Uterus (tissue), 4 donors: Measurements from ENCODE around the gene SNCB. TPM values are rescaled to one million over a fixed set of nuclear protein-coding genes. Genes with fewer than 3 reads are reported as not detected.

Source experiments
- DNase-seq, 2 donors: peaks; one replicate each; pipeline ENCODE4 v3.0.0-alpha.2; 2019 to 2020
- H3K27ac ChIP-seq, 2 donors: fragments of 200-600 bp; sonication (generic); 1 replicate in 1 of 2; 2 replicates in 1 of 2; pipeline ENCODE4 v1.5.1; 2016 to 2018
- H3K27me3 ChIP-seq, 2 donors: fragments of 200-600 bp; sonication (generic); one replicate each; pipeline ENCODE4 v1.5.1; 2018 to 2019; ENCODE audit warnings: control low read depth in 1 of 2
- H3K36me3 ChIP-seq, 2 donors: fragments of 200-600 bp; sonication (generic); one replicate each; pipeline ENCODE4 v1.5.1; 2019; ENCODE audit warnings: control low read depth in 1 of 2
- H3K4me1 ChIP-seq, 2 donors: fragments of 200-600 bp; sonication (generic); one replicate each; pipeline ENCODE4 v1.5.1; 2018 to 2019; ENCODE audit warnings: control low read depth in 1 of 2
- H3K4me3 ChIP-seq, 2 donors: fragments of 200-600 bp; sonication (generic); 1 replicate in 1 of 2; 2 replicates in 1 of 2; pipeline ENCODE4 v1.5.1; 2018 to 2019; ENCODE audit warnings: mild to moderate bottlenecking in 1 of 2
- H3K9me3 ChIP-seq, 2 donors: fragments of 200-600 bp; sonication (generic); one replicate each; pipeline ENCODE4 v1.5.1; 2019; ENCODE audit warnings: control low read depth in 1 of 2
- CTCF ChIP-seq, 4 experiments: fragments of 200-600 bp in 2 of 4; fragments of 450-650 bp in 2 of 4; sonication (generic) in 2 of 4; IDR thresholded peaks; one replicate each; pipeline ENCODE4 v1.5.1; 2016 to 2019; ENCODE audit warnings: antibody characterized with exemption in 4 of 4, mild to moderate bottlenecking in 2 of 4, moderate library complexity in 1 of 4
- POLR2A ChIP-seq, 2 donors: fragments of 450-650 bp; IDR thresholded peaks; one replicate each; pipeline ENCODE4 v1.6.1; 2016; ENCODE audit warnings: antibody characterized with exemption in 2 of 2, mild to moderate bottlenecking in 1 of 2, moderate library complexity in 1 of 2
- intact Hi-C: fragments of 100-400 bp; cut with DNase I; formaldehyde crosslinking; loops from one replicate; pipeline ENCODE4 v1.15.1; 2023; ENCODE audit warnings: low total_unique reads
- total RNA-seq, 4 donors: library from RNA; depleted of rRNA in 3 of 4; stranded (reverse); fragments of >200 nt in 3 of 4; gene quantifications; one replicate each; pipeline versions ENCODE4 v1.1.0 to v1.2.4, GENCODE V29; 2014 to 2023
- donor health status: DM: yes; HTN: yes; CAD: no.

SNCB gene
- total RNA-seq, 4 donors from 2014 or later: not detected

- H3K36me3 ChIP-seq: no peaks in the 10 kb centered on the region
- H3K27ac ChIP-seq: no peak overlapping the region
- no peak for TF ChIP-seq CTCF (IDR thresholded peaks at IDR 0.05)
- TF ChIP-seq POLR2A (IDR thresholded peaks at IDR 0.05): no peak
- DNase-seq: no peak
- no peaks in the 10 kb centered on the region for H3K27me3 ChIP-seq
- H3K4me3 ChIP-seq: no peak overlapping the region
- H3K4me1 ChIP-seq: no peaks in the 10 kb centered on the region
- intact Hi-C loops: no loop called here
- H3K9me3 ChIP-seq: no peaks in the 10 kb centered on the region
Measured at GRCh38 chr5:176653401-176654385, 23.4 kb upstream of the SNCB start.

- no peak for DNase-seq
- H3K9me3 ChIP-seq: no peaks in the 10 kb centered on the region
- TF ChIP-seq CTCF (IDR thresholded peaks at IDR 0.05) (no peak), POLR2A (IDR thresholded peaks at IDR 0.05) (no peak)
- intact Hi-C loops: no loop called here
- H3K4me3 ChIP-seq: no peak overlapping the region
- H3K27me3 ChIP-seq: no peaks in the 10 kb centered on the region
- peaks cover 0 to 6% of the 10 kb centered on the region in 2 donors for H3K4me1 ChIP-seq
- H3K27ac ChIP-seq: no peak overlapping the region
- no peaks in the 10 kb centered on the region for H3K36me3 ChIP-seq
Measured at GRCh38 chr5:176652136-176652535, 21.8 kb upstream of the SNCB start.

- intact Hi-C loops: no loop called here
- Histone ChIP-seq H3K9me3 (no peaks in the 10 kb centered on the region), H3K36me3 (no peaks in the 10 kb centered on the region), H3K4me1 (peaks cover 0 to 6% of the 10 kb centered on the region in 2 donors), H3K27me3 (no peaks in the 10 kb centered on the region), H3K4me3 (no peak overlapping the region), H3K27ac (no peak overlapping the region)
- no peak for DNase-seq
- no peak for TF ChIP-seq CTCF (IDR thresholded peaks at IDR 0.05)
- no peak for TF ChIP-seq POLR2A (IDR thresholded peaks at IDR 0.05)
Measured at GRCh38 chr5:176651472-176651980, 21.2 kb upstream of the SNCB start.

GRCh38 chr5:176650354-176650884 lies 20.1 kb upstream of the SNCB start:
- Histone ChIP-seq H3K27me3 (no peaks in the 10 kb centered on the region), H3K9me3 (no peaks in the 10 kb centered on the region), H3K4me3 (no peak overlapping the region), H3K36me3 (no peaks in the 10 kb centered on the region), H3K4me1 (peaks cover 0 to 6% of the 10 kb centered on the region in 2 donors), H3K27ac (no peak overlapping the region)
- no peak for DNase-seq
- intact Hi-C loops: no loop called here
- TF ChIP-seq POLR2A (IDR thresholded peaks at IDR 0.05): no peak
- no peak for TF ChIP-seq CTCF (IDR thresholded peaks at IDR 0.05)
